Activated T-cell treated with anti-CD3 and anti-CD28 coated beads for 1 hour (primary cell): ENCODE measurements around the gene KLK5.

Experiments used
- DNase-seq: peaks from one replicate; pipeline ENCODE4 v3.0.0-alpha.2; 2020; ENCODE audit warnings: low read depth

The KLK5 gene

DNA sequence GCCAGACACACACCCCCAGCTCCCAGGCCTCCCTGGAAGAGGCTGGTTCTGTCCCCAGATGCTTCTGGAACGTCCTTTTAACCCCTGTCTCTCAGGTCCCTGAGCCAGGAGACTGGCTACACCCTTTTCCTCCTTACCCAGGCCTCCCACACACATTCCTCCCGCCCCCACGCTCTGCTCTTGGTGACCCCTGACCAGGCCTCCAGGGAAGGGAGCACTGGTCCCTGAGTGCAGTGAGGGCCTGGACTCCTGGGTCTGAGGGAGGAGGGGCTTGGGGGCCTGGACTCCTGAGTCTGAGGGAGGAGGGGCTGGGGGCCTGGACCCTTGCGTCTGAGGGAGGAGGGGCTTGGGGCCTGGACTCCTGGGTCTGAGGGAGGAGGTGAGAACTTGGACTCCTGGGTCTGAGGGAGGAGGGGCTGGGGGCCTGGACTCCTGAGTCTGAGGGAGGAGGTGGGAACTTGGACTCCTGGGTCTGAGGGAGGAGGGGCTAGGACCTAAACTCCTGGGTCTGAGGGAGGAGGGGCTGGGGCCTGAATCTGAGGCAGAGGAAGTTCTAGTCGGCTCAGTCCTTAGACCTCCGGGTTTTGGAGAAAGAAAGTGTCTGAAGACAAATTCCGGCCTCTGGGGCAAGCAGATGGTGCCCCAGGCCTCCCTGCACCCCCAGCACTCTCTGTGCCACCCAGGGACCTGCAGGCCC is 16.0 kb upstream of the KLK5 start:
- DNase-seq, result no peak

DNA sequence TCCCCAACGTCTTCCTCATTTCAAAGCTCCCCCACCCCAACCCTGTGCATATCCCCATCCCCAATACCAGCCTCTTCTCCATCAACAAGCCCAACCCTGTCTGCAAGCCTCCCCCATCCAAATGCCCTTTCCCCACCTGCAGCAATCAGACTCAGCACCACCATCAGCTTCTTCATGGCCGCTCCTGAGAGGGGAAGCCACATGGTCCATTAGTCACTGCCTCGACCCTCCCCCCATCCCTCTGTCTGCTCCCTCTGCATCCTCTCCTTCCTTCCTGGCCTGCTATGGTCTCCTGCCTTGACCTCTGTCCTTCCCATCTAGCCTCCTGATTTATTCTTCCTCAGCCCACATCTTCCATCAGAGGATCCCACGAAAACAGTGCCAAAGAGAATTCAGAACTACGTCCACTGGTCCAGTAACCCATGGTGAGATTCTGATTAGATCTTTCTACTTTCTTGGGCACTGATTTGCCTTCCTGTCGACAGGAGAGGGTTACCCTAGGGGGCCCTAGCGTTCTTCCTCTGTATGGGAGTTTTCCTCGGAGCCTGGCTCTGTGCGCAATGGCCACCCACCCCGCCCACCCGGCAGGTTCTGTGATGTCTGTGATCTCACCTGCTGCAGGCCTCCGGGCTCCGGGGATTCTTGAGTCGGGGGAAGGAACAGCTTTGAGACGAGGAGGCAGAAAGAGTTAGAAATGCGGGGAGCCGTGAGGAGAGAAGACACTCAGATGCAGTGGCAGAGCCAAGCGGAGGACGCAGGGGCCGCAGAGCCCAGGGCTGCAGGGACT is 15.3 kb upstream of the KLK5 start:
- no peak for DNase-seq

DNA sequence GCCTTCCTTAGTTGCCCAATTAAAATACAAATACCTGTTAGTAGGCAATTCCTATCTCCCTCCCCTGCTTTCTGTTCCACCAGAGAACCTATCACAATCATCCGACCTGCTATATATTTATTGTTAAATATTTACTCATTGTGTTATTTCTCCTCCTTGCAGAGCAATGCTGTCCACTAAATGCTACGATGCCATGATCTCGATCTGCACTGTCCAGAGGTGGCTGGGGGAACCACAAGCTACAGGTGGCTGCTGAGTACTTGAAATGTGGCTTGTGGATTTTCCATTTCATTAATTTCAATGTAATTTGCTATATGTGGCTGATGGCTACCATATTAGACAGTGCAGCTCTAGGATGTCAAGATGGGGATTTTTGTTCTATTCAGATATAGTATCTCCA is 11.4 kb upstream of the KLK5 start:
- no peak for DNase-seq

DNA sequence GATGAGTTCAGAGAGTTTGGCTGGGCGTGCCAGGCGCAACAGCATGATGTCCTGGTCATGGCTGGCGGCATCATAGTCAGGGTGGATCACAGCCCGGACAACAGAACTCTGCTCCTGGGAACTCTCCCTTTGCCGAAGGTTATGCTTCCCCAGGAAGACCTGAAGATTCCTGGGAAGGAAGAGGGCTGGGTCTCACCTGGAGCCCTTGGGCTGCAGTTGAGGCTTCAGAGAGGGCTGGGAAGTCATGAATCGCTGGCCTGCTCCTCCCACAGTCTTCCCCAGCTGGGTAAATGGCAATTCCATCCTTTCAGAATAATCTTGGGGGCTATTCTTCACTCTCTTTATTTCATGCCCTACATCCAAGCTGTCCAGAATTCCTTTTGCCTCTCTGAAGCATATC is 10.5 kb upstream of the KLK5 start:
- DNase-seq, result no peak

DNA sequence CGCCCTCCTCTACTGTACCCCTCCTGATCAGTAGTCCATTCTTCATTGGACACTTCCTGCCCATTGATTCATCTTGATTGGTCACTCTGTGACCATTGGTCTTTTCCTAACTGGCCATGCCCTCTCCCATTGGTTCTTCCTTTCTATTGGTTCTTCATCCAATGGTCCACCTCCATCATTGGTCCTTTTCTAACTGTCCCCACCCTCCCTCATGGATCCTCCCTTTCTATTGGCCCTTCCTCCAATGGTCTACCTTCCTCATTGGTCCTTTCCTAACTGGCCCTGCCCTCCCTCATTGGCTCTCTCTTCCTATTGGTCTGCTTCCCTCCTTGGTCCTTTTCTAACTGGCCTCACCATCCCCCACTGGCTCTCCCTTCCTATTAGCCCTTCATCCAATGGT is 9.4 kb upstream of the KLK5 start:
- no peak for DNase-seq

DNA sequence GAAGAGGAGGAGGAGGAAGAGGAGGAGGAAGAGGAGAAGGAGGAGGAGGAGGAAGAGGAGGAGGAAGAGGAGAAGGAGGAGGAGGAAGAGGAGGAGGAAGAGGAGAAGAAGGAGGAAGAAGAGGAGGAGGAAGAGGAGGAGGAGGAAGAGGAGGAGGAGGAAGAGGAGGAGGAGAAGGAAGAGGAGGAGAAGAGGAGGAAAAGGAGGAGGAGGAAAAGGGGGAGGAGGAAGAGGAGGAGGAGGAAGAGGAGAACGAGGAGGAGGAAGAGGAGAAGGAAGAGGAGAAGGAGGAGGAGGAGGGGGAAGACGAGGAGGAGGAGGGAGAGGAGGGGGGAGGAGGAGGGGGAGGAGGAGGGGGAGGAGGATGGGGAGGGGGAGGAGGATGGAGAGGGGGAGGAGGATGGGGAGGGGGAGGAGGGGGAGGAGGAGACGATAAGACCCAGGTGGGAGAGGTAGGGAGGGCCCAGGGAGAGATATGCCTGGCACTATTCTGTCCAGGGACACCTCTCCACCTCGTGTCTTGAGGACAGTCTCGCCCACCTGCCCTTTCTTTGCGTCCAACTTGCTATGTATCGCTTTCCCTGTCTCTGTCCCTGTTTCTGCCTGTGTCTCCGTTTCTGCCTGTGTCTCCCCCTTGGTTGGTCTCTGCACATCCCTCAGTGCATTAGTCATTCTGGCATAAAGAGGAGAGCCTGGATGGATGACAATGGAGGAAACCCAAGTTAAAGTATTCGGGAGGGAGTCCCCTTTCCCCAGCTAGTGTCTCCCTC is 7.1 kb upstream of the KLK5 start:
- DNase-seq, result no peak

DNA sequence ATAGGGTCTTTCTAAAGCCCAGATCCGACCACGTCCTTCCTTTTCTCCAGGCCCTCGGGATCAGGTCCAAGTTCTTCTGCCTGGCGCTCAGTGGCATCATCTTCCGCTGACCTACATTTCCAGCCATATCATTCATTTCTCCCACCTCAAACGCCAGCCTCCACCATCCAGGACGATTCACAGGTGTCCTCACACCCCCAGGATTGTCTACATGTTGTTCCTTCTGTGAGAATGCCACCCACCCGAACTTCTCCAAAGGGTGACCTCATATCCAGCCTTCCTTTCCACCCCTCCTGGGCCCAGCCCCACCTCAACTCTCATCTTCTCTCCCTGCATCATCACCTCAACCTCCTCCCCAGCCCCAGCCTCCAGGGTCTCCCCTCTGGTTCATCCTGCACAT is 4.7 kb upstream of the KLK5 start:
- no peak for DNase-seq

DNA sequence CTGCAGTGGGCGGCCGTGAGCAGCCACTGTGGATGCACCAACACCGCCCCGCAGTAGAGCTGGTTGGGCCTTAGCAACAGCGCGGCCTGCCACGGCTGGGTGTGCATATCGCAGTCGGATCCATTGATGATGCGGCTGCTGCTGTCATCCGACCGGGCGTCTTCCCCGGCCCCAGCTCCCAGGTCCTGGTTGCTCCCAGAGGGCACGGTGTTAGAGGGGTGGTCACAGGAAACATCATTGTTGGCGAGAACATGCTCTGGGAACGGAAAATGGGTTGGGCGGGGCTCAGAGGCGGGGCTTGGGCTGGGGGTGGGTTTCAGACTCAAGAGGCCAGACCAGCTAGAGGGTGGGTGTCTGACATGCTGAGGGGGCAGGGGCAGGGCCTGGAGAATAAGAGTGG is 3.0 kb downstream of the KLK5 start:
- no peak for DNase-seq

DNA sequence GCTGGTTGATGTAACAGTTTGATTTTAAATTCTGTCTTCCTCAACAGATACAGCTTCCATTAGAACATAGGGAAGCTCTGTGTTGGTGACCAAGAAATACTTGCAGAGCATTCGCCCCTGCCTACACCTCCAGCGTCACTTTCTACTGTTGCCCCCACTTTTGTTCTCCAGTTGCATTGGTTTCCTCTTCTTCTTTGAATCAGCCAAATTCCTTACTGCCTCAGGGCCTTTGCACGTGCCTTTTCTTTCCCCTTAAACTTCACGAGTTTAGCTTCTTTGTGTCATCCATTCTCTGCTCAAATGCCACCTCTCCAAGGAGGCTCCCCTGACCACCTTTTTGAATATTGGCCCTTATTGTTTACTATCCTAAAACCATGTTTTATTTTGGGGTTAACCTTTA is 5.7 kb downstream of the KLK5 start:
- no peak for DNase-seq

DNA sequence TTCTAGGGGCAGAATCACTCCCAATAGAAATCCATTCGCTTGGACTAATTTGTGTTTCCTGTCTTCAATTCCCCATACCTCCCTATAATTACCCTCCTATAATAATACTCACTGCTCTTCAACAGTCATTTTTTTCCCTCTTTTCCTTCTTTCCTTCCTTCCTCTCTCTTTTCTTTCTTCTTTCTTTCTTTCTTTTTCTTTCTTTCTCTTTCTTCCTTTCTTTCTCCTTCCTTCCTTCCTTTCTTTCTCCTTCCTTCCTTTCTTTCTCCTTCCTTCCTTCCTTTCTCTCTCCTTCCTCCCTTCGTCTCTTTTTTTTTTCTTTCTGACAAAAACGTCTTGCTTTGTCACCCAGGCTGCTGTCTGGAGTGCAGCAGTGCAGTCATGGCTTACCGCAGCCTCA is 8.0 kb downstream of the KLK5 start:
- no peak for DNase-seq

DNA sequence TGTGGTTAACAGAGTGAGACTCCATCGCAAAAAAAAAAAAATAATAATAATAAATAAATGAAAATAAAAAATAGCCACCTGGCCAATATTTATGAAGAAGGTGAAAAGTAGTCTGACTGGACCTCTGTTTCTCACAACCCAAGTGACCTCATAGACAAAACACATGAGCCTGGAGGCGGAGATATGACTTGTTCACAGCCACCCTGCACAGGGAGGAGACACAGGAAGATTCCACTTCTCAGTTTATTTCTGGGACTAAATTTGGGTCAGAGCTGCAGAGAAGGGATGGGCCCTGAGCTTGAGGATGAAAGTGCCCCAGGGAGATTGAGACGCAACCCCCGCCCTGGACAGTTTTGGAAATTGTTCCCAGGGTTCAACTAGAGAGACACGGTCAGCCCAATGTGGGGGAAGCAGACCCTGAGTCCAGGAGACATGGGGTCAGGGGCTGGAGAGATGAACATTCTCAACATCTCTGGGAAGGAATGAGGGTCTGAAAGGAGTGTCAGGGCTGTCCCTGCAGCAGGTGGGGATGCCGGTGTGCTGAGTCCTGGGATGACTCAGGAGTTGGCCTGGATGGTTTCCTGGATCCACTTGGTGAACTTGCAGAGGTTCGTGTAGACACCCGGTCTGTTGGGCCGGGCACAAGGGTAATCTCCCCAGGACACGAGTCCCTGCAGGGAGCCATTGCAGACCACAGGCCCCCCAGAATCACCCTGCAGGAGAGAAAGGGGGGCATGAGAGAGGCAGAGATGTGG is 9.6 kb downstream of the KLK5 start:
- DNase-seq, result no peak

DNA sequence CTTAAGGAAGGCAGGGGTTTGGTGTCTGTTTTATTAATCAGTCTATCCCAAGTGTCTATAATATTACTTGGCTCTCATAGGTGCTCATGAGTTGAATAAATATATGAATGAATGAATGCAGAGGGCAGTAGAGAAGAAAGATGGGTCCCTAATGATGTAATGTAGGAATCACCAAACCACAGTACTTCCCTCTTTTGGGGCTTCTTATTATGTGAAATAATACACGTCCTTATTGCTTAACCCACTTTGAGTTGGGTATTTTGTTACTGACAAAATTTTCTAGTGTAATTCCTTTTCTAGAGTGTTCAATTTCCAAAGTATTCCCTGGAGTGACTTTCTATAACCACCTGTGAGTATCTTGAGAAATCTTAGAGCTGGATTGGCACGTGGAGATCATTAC is 13.2 kb downstream of the KLK5 start:
- DNase-seq, result no peak

DNA sequence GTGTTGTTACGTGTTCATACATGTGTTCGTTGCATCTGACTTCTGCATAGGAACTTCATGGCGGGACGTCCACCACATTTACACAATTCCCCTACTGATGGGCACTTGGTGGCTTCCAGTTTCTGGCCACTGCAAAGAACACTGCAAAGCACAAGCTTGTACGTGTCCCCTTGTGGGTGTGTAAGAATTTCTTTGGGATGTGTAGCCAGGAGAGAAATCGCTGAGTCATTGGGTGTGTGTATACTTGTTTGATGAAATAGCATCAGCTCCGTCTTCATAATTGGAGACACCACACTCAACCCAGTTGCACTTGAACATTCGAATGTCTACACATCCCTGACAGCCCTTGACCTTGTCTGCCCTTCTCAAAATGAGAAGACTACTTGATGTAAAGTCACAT is 19.2 kb downstream of the KLK5 start:
- no peak for DNase-seq

DNA sequence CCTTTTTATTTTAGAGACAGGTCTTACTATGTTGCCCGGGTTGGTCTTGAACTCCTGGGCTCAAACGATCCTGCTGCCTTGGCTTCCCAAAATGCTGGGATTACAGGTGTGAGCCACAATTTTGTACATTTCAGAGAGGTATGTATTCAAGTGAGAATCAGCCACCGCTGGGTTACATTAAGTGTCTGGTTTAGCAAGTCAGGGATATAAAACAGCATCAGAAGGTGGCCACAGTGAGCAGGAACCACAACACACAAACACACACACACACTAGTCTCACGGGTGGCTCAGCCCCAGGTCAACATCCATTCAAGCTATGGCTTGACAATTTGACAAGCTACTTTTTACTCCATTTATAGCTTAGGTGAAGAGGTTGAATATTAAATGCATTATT is 20.2 kb downstream of the KLK5 start:
- DNase-seq, result no peak

DNA sequence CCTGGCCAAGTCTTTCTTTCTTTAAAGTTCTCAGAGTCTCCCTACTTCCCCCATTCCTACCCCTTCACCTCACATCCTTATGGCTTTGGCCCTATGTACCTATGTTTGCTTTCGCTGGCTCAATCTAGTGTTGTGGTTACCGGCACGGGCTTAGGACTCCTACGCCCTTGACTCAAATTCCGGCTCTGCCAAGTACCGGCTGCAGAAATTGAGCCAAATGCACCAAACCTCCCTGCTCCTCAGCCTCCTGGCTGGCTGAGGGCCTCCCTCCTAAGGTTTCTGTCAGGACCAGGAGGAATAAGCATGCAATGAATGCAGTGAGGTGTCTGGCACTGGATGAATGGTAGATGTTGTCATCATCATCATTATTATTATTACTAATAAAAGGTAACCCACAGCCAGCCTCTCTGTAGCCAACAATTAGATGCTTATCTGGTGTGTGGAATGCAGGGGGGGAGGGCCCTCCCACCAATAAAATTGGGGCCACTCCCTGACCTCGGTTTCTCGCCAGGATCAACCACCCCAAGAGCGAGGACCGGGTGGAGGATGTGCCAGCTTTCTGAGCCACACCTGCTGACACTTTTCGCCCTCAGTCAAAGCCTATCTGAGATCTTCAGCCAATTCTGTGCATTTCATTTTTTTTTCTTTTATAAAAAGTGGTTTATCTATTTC is 20.7 kb downstream of the KLK5 start:
- no peak for DNase-seq

DNA sequence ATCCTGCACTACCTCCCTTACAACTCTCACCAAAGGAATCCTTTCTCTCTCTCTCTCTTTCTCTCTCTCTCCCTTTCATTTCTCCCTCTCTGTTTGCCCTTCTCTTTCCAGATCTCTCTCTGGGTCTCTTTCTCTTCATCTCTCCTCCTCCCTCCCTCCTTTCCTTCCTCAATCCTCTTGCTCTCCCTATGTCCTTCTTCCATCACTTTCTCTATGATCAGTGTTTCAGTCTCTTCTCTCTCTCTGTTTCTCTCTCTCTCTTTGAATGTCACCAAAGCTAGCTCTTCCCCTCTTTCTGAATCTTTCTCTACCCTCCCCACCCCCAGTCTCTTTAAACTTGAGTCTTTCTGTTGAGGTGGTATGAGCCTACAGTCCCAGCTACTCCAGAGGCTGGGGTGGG is 21.8 kb downstream of the KLK5 start:
- no peak for DNase-seq

DNA sequence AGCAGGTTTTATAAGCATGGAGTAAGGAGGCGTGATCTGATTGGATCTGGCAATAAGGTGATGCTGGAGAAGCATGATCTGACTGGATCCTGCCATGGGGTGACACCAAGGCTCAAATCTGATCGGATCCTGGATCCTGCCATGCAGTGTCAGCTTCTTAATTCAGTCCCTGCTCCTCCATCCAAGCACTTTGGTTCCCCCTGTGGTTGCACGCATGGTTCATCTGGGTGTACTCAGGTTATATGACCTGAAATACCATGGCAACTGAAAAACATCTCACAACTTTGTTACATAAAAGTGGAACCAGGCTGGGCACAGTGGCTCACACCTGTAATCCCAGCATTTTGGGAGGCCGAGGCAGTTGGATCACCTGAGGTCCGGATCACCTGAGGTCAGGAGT is 24.0 kb downstream of the KLK5 start:
- no peak for DNase-seq

DNA sequence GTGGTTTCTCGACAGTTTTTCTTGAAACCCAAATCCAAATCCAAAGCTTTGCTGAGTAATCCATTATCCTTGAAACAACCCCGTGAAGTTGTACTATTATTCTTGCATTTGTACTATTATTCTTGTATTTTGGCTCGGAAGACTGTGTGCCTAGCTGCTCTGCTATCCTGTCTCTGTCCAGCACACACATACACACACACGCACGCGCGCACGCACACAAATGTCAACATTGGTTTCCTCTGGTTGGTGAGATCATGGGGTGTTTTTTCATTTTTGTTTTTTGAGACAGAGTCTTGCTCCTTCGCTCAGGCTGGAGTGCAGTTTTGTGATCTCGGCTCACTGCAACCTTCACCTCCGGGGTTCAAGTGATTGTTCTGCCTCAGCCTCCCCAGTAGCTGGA is 26.7 kb downstream of the KLK5 start:
- no peak for DNase-seq

DNA sequence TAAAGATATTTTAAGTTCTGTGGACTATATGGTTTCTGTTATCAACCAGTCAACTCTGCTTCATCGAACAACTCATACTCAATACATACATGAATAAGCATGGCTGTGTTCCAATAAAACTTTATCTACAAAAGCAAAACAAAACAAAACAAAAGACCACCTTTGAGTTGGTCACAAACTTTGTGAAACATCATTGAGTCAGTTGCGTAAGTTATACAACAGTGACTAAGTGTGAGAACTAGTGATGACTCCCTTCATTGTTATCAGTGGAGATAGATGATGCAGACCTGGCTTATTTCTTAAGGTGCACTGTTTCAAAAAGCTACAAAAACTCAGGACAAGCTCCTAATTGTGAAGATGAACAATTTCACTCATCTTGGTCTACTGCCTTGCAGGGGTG is 27.1 kb downstream of the KLK5 start:
- no peak for DNase-seq

DNA sequence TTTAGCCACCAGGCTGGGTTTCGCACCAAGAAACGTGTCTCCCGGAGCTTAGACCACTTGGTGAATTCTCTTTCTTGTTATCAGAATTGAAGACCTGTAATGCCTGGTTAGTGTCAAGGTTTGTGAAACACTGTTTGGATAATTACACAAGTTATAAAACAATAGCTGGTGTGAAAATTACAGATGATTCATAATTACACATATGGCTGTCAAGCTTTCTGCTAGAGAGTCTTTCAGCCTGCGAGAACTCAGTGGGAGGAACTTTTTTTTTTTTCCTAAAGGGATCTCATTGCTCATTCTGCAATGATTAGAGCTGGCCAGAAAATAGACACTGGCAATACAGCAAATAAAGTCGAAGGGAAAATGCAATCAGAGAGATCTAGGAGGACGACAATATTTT is 28.3 kb downstream of the KLK5 start:
- no peak for DNase-seq

DNA sequence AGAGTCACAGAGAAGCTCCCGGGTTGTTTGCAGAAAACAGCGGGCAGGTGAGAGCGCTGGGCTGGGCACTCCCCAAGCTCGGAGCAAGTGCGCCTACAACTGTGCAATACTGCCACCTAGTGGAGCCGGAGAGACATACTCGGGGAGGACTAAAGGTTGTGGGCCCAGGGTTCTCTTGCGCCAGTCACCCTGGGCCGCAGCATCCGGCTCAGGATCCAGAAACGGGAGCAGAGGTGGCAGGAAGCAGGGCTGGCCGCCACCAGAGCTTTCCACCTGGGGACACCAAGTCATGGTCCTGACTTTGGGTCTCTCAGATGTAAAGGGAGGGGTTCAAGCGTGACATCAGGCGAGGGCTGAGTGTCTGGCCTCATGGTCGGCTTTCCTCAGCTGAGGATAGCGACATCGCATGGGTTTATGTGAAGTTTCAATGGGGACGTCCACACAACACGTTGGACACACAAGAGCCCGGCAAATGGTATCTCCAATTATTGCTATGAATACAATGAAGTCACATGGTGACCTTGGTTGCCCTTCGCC is 30.5 kb downstream of the KLK5 start:
- DNase-seq, result peak; percentile 64
